8988T (cell line): ENCODE measurements around the gene METAP2.
"Not testable (repeated sequence)": the region's sequence is repeated elsewhere in the genome, so short reads cannot be mapped to it uniquely, and the experiment has no call there.

Experiments used
- DNase-seq: peaks from one replicate; pipeline ENCODE4 v3.0.0; 2011

The METAP2 gene

GRCh38 chr12:95463050-95463449 lies 10.9 kb upstream of the METAP2 start:
- DNase-seq, result no peak

- DNase-seq, result not testable (repeated sequence)
These were observed 10.2 kb upstream of the METAP2 start for GRCh38 chr12:95463776-95464175.

GRCh38 chr12:95465275-95465674 lies 8.7 kb upstream of the METAP2 start:
- DNase-seq, result no peak

- no peak for DNase-seq
These were observed 3.7 kb upstream of the METAP2 start for GRCh38 chr12:95470300-95470699.

GRCh38 chr12:95473231-95473883 lies 595 bp upstream of the METAP2 start:
- DNase-seq, result no peak

GRCh38 chr12:95474660-95474958 lies 657 bp downstream of the METAP2 start:
- DNase-seq, result no peak

GRCh38 chr12:95480230-95480629 lies 6.3 kb downstream of the METAP2 start:
- no peak for DNase-seq

- no peak for DNase-seq
These were observed 7.1 kb downstream of the METAP2 start for GRCh38 chr12:95481072-95481471.

- DNase-seq, result no peak
These were observed 7.9 kb downstream of the METAP2 start for GRCh38 chr12:95481888-95482287.

GRCh38 chr12:95482564-95482963 lies 8.6 kb downstream of the METAP2 start:
- not testable (repeated sequence) for DNase-seq

- DNase-seq, result no peak
These were observed 10.6 kb downstream of the METAP2 start for GRCh38 chr12:95484524-95484923.

GRCh38 chr12:95487024-95487423 lies 13.1 kb downstream of the METAP2 start:
- DNase-seq, result no peak

- DNase-seq, result no peak
These were observed 18.5 kb downstream of the METAP2 start for GRCh38 chr12:95492462-95492861.

GRCh38 chr12:95494888-95495287 lies 20.9 kb downstream of the METAP2 start:
- DNase-seq, result no peak

GRCh38 chr12:95495433-95495832 lies 21.5 kb downstream of the METAP2 start:
- DNase-seq, result no peak

- no peak for DNase-seq
These were observed 23.1 kb downstream of the METAP2 start for GRCh38 chr12:95497031-95497430.

- no peak for DNase-seq
These were observed 25.0 kb downstream of the METAP2 start for GRCh38 chr12:95498968-95499367.

GRCh38 chr12:95499772-95500171 lies 25.8 kb downstream of the METAP2 start:
- DNase-seq, result no peak

- no peak for DNase-seq
These were observed 30.2 kb downstream of the METAP2 start for GRCh38 chr12:95504140-95504539.

GRCh38 chr12:95505039-95505438 lies 31.1 kb downstream of the METAP2 start:
- DNase-seq, result no peak

- no peak for DNase-seq
These were observed 33.0 kb downstream of the METAP2 start for GRCh38 chr12:95506707-95507523.

- no peak for DNase-seq
These were observed 35.3 kb downstream of the METAP2 start for GRCh38 chr12:95509300-95509699.

GRCh38 chr12:95511977-95512376 lies 38.0 kb downstream of the METAP2 start:
- no peak for DNase-seq

GRCh38 chr12:95513599-95513998 lies 39.6 kb downstream of the METAP2 start:
- DNase-seq, result no peak

- DNase-seq, result no peak
These were observed 41.2 kb downstream of the METAP2 start for GRCh38 chr12:95515197-95515596.
